CD14-positive monocyte (primary cell): Measurements from ENCODE around the gene SLIT3. TPM values are rescaled to one million over a fixed set of nuclear protein-coding genes. Genes with fewer than 3 reads are reported as not detected.

ENCODE experiments used
- DNase-seq, 3 donors: peaks; one replicate each; pipeline ENCODE4 v3.0.0-alpha.2; 2011 to 2022
- H2AFZ ChIP-seq: 2 replicates; pipeline ENCODE4 v1.6.0; 2012; ENCODE audit warnings: mild to moderate bottlenecking, low read depth, low read length, inconsistent platforms; ENCODE audit not compliant: insufficient read depth, poor library complexity, severe bottlenecking
- H3K27ac ChIP-seq, 2 donors: 1 replicate in 1 of 2; 2 replicates in 1 of 2; pipeline ENCODE4 v1.5.1; 2012 to 2013; ENCODE audit warnings: low read length in 2 of 2, control low read depth in 1 of 2, inconsistent platforms in 1 of 2, low read depth in 1 of 2, mild to moderate bottlenecking in 1 of 2
- H3K27me3 ChIP-seq, 2 donors: one replicate each; pipeline versions ENCODE4 v1.6.0 to v1.6.1; 2011 to 2013; ENCODE audit warnings: low read length in 2 of 2; ENCODE audit not compliant: control insufficient read depth in 2 of 2, insufficient read depth in 2 of 2
- H3K36me3 ChIP-seq, 2 donors: replicated peaks in 1 of 2; 1 replicate in 1 of 2; 2 replicates in 1 of 2; pipeline versions ENCODE4 v1.5.1 to v1.6.1; 2012 to 2013; ENCODE audit warnings: low read length in 2 of 2, control low read depth in 1 of 2, inconsistent platforms in 1 of 2, mild to moderate bottlenecking in 1 of 2; ENCODE audit not compliant: insufficient read depth in 2 of 2, control insufficient read depth in 1 of 2
- H3K4me1 ChIP-seq, 2 donors: 1 replicate in 1 of 2; 2 replicates in 1 of 2; pipeline versions ENCODE4 v1.5.1 to v1.6.1; 2012 to 2013; ENCODE audit warnings: low read length in 2 of 2, control low read depth in 1 of 2, inconsistent platforms in 1 of 2, mild to moderate bottlenecking in 1 of 2, moderate library complexity in 1 of 2; ENCODE audit not compliant: insufficient read depth in 2 of 2, control insufficient read depth in 1 of 2
- H3K4me2 ChIP-seq: replicated peaks from 2 replicates; pipeline ENCODE3; 2012; ENCODE audit warnings: low read length, moderate library complexity, mild to moderate bottlenecking; ENCODE audit not compliant: poor library complexity, severe bottlenecking; ENCODE audit errors: extremely low read depth
- H3K4me3 ChIP-seq, 3 experiments: fragments of 200-600 bp in 1 of 3; sonication (generic) in 1 of 3; replicated peaks in 1 of 3; 1 replicate in 2 of 3; 2 replicates in 1 of 3; pipeline ENCODE4 v1.5.1; 2011 to 2013; ENCODE audit warnings: low read length in 3 of 3, mild to moderate bottlenecking in 3 of 3, control low read depth in 2 of 3, low read depth in 2 of 3, inconsistent platforms in 1 of 3, moderate library complexity in 1 of 3
- H3K79me2 ChIP-seq: 2 replicates; pipeline ENCODE4 v1.6.0; 2012; ENCODE audit warnings: mild to moderate bottlenecking, control low read depth, inconsistent platforms, low read length, moderate library complexity; ENCODE audit not compliant: insufficient read depth
- H3K9ac ChIP-seq: 2 replicates; pipeline ENCODE4 v1.6.0; 2017; ENCODE audit warnings: low read length, mild to moderate bottlenecking; ENCODE audit not compliant: insufficient read depth, poor library complexity, severe bottlenecking
- H3K9me3 ChIP-seq, 2 donors: replicated peaks in 1 of 2; 1 replicate in 1 of 2; 2 replicates in 1 of 2; pipeline versions ENCODE4 v1.5.1 to v1.6.1; 2012 to 2013; ENCODE audit warnings: low read length in 2 of 2, control low read depth in 1 of 2; ENCODE audit not compliant: control insufficient read depth in 1 of 2, insufficient read depth in 1 of 2
- H4K20me1 ChIP-seq: 2 replicates; pipeline ENCODE4 v1.6.0; 2012; ENCODE audit warnings: mild to moderate bottlenecking, low read length, control low read depth, moderate library complexity; ENCODE audit not compliant: insufficient read depth
- H3K27ac Mint-ChIP-seq, 7 donors: one replicate each; pipeline ENCODE4 v1.8.0; 2020; ENCODE audit warnings: mild to moderate bottlenecking in 7 of 7, mixed read lengths in 7 of 7, moderate library complexity in 6 of 7, inconsistent platforms in 2 of 7
- H3K27me3 Mint-ChIP-seq, 3 donors: one replicate each; pipeline ENCODE4 v1.8.0; 2021 to 2022; ENCODE audit warnings: low read depth in 3 of 3, mild to moderate bottlenecking in 3 of 3, mixed read lengths in 3 of 3, moderate library complexity in 3 of 3, inconsistent platforms in 1 of 3
- H3K36me3 Mint-ChIP-seq, 2 donors: one replicate each; pipeline ENCODE4 v1.8.0; 2020; ENCODE audit warnings: mixed read lengths in 2 of 2, inconsistent platforms in 1 of 2, mild to moderate bottlenecking in 1 of 2
- H3K4me1 Mint-ChIP-seq: one replicate; pipeline ENCODE4 v1.8.0; 2020; ENCODE audit warnings: mild to moderate bottlenecking, mixed read lengths
- H3K4me3 Mint-ChIP-seq, 2 donors: one replicate each; pipeline ENCODE4 v1.8.0; 2020; ENCODE audit warnings: mild to moderate bottlenecking in 2 of 2, mixed read lengths in 2 of 2, moderate library complexity in 1 of 2
- H3K9me3 Mint-ChIP-seq, 7 donors: one replicate each; pipeline ENCODE4 v1.8.0; 2020 to 2022; ENCODE audit warnings: mixed read lengths in 7 of 7, mild to moderate bottlenecking in 6 of 7, moderate library complexity in 6 of 7, inconsistent platforms in 2 of 7
- CTCF ChIP-seq: fragments of 200-600 bp; IDR thresholded peaks from one replicate; pipeline ENCODE4 v1.8.0; 2022; ENCODE audit warnings: antibody characterized with exemption, mild to moderate bottlenecking
- WGBS: methylation state at CpG from one replicate; pipeline ENCODE4 v1.1.5; 2013; ENCODE audit warnings: missing lambda C conversion rate; ENCODE audit not compliant: insufficient coverage; 5-methylcytosine and 5-hydroxymethylcytosine counted together
- intact Hi-C, 2 donors: fragments of 100-400 bp; cut with micrococcal nuclease; formaldehyde crosslinking; loops; one replicate each; pipeline versions ENCODE4 v1.15.0 to v1.15.1; 2023
- polyA plus RNA-seq, 3 donors: library from polyadenylated mRNA; depleted of rRNA in 1 of 3; unstranded in 2 of 3; stranded (reverse) in 1 of 3; fragments of 300-500 nt in 2 of 3; fragments of >200 nt in 1 of 3; fragmentation: Illumina TruSeq in 2 of 3; gene quantifications; 1 replicate in 2 of 3; 2 replicates in 1 of 3; pipeline ENCODE4 v1.2.3, GENCODE V29; 2012 to 2021

The SLIT3 gene
- polyA plus RNA-seq, 3 donors: not detected

GRCh38 chr5:168770996-168771395 lies 529.9 kb downstream of the SLIT3 start:
- no peak overlapping the region for H3K9ac ChIP-seq
- H3K27me3 Mint-ChIP-seq: peaks cover 2 to 5% (median 2%) of the 10 kb centered on the region in 3 donors
- H3K79me2 ChIP-seq: no peaks in the 10 kb centered on the region
- no peak overlapping the region for H3K27ac ChIP-seq
- intact Hi-C loops: no loop called here
- H3K4me3 ChIP-seq: no peak overlapping the region
- H4K20me1 ChIP-seq: no peaks in the 10 kb centered on the region
- no peak for DNase-seq
- H3K4me2 ChIP-seq: no peak overlapping the region
- H3K27ac Mint-ChIP-seq: no peak overlapping the region
- H3K4me3 Mint-ChIP-seq: no peak overlapping the region
- peaks cover 3 to 11% (median 6%) of the 10 kb centered on the region in 7 donors for H3K9me3 Mint-ChIP-seq
- H3K36me3 Mint-ChIP-seq: no peaks in the 10 kb centered on the region
- peaks cover 0 to 7% of the 10 kb centered on the region in 2 donors for H3K9me3 ChIP-seq
- no peak overlapping the region for H2AFZ ChIP-seq
- no peaks in the 10 kb centered on the region for H3K4me1 ChIP-seq
- no peaks in the 10 kb centered on the region for H3K36me3 ChIP-seq
- 93% methylated on average over 4 of the region's 5 CpGs for WGBS
- no peaks in the 10 kb centered on the region for H3K27me3 ChIP-seq
- H3K4me1 Mint-ChIP-seq: no peaks in the 10 kb centered on the region
- no peak for TF ChIP-seq CTCF

GRCh38 chr5:168770036-168770498 lies 530.9 kb downstream of the SLIT3 start:
- intact Hi-C loops: no loop called here
- no peak overlapping the region for H3K4me3 Mint-ChIP-seq
- no peak overlapping the region for H2AFZ ChIP-seq

More at GRCh38 chr5:168770036-168770498, 530.9 kb downstream of the SLIT3 start:
- WGBS: 80% methylated on average over 6 of the region's 8 CpGs
- Mint-ChIP-seq H3K4me1 (no peaks in the 10 kb centered on the region), H3K9me3 (peaks cover 3 to 11% (median 6%) of the 10 kb centered on the region in 7 donors), H3K27me3 (peaks cover 2 to 5% (median 2%) of the 10 kb centered on the region in 3 donors), H3K27ac (no peak overlapping the region), H3K36me3 (no peaks in the 10 kb centered on the region)
- DNase-seq: no peak
- Histone ChIP-seq H3K27me3 (no peaks in the 10 kb centered on the region), H3K9me3 (peaks cover 0 to 7% of the 10 kb centered on the region in 2 donors), H3K79me2 (no peaks in the 10 kb centered on the region), H3K9ac (no peak overlapping the region), H4K20me1 (no peaks in the 10 kb centered on the region), H3K4me3 (no peak overlapping the region), H3K27ac (no peak overlapping the region), H3K36me3 (no peaks in the 10 kb centered on the region), H3K4me2 (no peak overlapping the region), H3K4me1 (no peaks in the 10 kb centered on the region)
- no peak for TF ChIP-seq CTCF
